ENCODE results near the gene PATL2. TPM values are rescaled to one million over a fixed set of nuclear protein-coding genes. Genes with fewer than 3 reads are reported as not detected.

Gene PATL2
- total RNA-seq, 1 donor: 1.8 TPM

DNA sequence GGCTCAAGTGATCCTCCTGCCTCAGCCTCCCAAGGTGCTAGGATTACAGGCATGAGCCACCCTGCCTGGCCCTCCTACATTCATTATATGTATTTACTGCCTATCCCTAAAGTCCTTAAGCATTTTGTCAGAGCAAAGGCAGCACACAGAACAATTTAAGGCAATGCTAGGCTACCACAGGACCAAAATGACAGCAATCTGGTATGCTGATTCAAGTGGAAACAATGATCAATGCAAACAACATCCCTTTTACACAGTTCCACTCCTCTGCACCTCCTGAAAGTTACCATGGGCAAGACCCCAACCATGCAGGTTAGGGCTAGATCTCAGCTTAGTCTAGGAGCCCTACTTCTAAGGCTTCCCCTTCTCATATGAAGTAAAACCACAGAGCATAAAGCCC, 87.9 kb downstream of the PATL2 start:
- Histone ChIP-seq H3K27ac (ENCODE audit: low read depth, low read length) (no peak overlapping the region), H3K27me3 (ENCODE audit: insufficient read depth, low read length) (no peaks in the 10 kb centered on the region), H2AFZ (ENCODE audit: low read length) (no peak overlapping the region), H3K79me2 (ENCODE audit: insufficient read depth, low read length) (no peaks in the 10 kb centered on the region), H3K4me2 (ENCODE audit: insufficient read depth, low read length) (no peak overlapping the region), H3K36me3 (ENCODE audit: insufficient read depth, low read length) (peaks cover 37% of the 10 kb centered on the region), H3K4me3 (ENCODE audit: insufficient read depth, low read length) (no peak overlapping the region), H3K4me1 (ENCODE audit: insufficient read depth, low read length) (no peaks in the 10 kb centered on the region), H4K20me1 (ENCODE audit: insufficient read depth, low read length) (no peaks in the 10 kb centered on the region), H3K9me3 (ENCODE audit: low read depth, low read length) (no peaks in the 10 kb centered on the region)
- TF ChIP-seq, protein P1, sequence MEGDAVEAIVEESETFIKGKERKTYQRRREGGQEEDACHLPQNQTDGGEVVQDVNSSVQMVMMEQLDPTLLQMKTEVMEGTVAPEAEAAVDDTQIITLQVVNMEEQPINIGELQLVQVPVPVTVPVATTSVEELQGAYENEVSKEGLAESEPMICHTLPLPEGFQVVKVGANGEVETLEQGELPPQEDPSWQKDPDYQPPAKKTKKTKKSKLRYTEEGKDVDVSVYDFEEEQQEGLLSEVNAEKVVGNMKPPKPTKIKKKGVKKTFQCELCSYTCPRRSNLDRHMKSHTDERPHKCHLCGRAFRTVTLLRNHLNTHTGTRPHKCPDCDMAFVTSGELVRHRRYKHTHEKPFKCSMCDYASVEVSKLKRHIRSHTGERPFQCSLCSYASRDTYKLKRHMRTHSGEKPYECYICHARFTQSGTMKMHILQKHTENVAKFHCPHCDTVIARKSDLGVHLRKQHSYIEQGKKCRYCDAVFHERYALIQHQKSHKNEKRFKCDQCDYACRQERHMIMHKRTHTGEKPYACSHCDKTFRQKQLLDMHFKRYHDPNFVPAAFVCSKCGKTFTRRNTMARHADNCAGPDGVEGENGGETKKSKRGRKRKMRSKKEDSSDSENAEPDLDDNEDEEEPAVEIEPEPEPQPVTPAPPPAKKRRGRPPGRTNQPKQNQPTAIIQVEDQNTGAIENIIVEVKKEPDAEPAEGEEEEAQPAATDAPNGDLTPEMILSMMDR (IDR thresholded peaks at IDR 0.05; ENCODE audit: extremely low read depth, low read depth, low read length): no peak
- DNase-seq (ENCODE audit: insufficient read length, low spot score, missing footprints): no peak

DNA sequence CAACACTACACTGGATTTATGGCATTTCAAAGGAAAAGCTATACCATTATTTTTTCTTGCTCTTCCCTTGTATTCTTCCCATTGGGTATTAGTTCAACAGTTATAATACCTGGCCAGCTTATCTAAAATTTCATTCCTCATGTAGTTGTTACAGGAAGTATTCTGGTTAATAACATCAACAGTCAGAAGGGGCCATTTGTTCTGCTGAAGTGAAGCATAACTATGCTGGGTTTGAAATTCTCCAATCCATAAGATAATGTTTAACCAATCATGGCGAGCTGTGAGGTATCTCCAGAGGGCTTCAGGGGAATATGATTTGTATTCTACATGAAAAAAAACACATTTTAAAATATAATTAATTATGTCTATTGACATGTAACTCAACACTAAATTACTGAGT, 91.0 kb downstream of the PATL2 start:
- TF ChIP-seq, protein P1 (IDR thresholded peaks at IDR 0.05; ENCODE audit: extremely low read depth, low read depth, low read length): no peak
- H2AFZ ChIP-seq (ENCODE audit: low read length): no peak overlapping the region
- H3K4me3 ChIP-seq (ENCODE audit: insufficient read depth, low read length): no peak overlapping the region
- peaks cover 39% of the 10 kb centered on the region for H3K36me3 ChIP-seq (ENCODE audit: insufficient read depth, low read length)
- H3K4me1 ChIP-seq (ENCODE audit: insufficient read depth, low read length): no peaks in the 10 kb centered on the region
- no peak for DNase-seq (ENCODE audit: insufficient read length, low spot score, missing footprints)
- H4K20me1 ChIP-seq (ENCODE audit: insufficient read depth, low read length): no peaks in the 10 kb centered on the region
- H3K27ac ChIP-seq (ENCODE audit: low read depth, low read length): no peak overlapping the region
- no peaks in the 10 kb centered on the region for H3K27me3 ChIP-seq (ENCODE audit: insufficient read depth, low read length)
- no peak overlapping the region for H3K4me2 ChIP-seq (ENCODE audit: insufficient read depth, low read length)
- no peaks in the 10 kb centered on the region for H3K79me2 ChIP-seq (ENCODE audit: insufficient read depth, low read length)
- H3K9me3 ChIP-seq (ENCODE audit: low read depth, low read length): no peaks in the 10 kb centered on the region

DNA sequence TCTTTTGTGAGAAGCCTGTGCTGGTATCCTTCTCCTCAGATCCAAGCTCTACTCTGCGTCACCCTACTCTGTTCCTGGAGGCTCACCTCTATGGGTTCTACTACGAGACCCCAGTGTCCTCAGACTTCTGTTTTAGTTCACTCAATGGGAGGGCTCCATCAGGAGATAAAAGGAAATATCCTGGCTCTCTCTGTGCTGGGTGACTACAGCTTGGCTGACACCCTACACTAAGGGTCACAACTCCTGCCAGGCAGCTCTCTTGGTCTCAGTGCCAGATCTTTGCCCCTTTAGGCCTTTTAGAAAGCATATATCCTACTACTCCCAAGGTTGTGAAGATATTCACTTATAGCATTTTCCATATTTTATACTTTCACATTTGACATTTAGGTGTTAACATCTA, 94.1 kb downstream of the PATL2 start:
- DNase-seq (ENCODE audit: insufficient read length, low spot score, missing footprints): no peak
- Histone ChIP-seq H3K4me2 (ENCODE audit: insufficient read depth, low read length) (no peak overlapping the region), H3K36me3 (ENCODE audit: insufficient read depth, low read length) (peaks cover 31% of the 10 kb centered on the region), H3K27me3 (ENCODE audit: insufficient read depth, low read length) (no peaks in the 10 kb centered on the region), H4K20me1 (ENCODE audit: insufficient read depth, low read length) (no peaks in the 10 kb centered on the region), H3K4me3 (ENCODE audit: insufficient read depth, low read length) (no peak overlapping the region), H2AFZ (ENCODE audit: low read length) (no peak overlapping the region), H3K4me1 (ENCODE audit: insufficient read depth, low read length) (no peaks in the 10 kb centered on the region), H3K27ac (ENCODE audit: low read depth, low read length) (no peak overlapping the region), H3K79me2 (ENCODE audit: insufficient read depth, low read length) (no peaks in the 10 kb centered on the region), H3K9me3 (ENCODE audit: low read depth, low read length) (no peaks in the 10 kb centered on the region)
- TF ChIP-seq, protein P1 (IDR thresholded peaks at IDR 0.05; ENCODE audit: extremely low read depth, low read depth, low read length): no peak

Small RNAs within 50 kb of the gene (small RNA-seq; reads per million reads assigned to genes)
- gene RF00019: not detected

Other genes with a start within 250 kb of the PATL2 start
- gene EIF3J, start 174.2 kb downstream of the PATL2 start, total RNA-seq: 36.2 and 39.2 TPM in 2 replicates
- gene SPG11, start 47.7 kb downstream of the PATL2 start, total RNA-seq: 83.7 and 95.9 TPM in 2 replicates
- gene B2M, start 194 bp upstream of the PATL2 start, total RNA-seq: 3,371 and 4,170 TPM in 2 replicates
- gene TRIM69, start 25.2 kb upstream of the PATL2 start, total RNA-seq: 9.4 and 14.7 TPM in 2 replicates
- gene TERB2, start 245.4 kb upstream of the PATL2 start, total RNA-seq: not detected in 2 replicates

Data from osteoblast (primary cell).